HepG2 (cell line): Measurements from ENCODE around the gene VIPR1. TPM values are rescaled to one million over a fixed set of nuclear protein-coding genes. Genes with fewer than 3 reads are reported as not detected.

ENCODE experiments used
- ATAC-seq: fragments of 200-7000 bp; cut with Tn5 transposase; 3 replicates; pipeline ENCODE4 v1.9.1; 2020; ENCODE audit warnings: mild to moderate bottlenecking, moderate library complexity
- BruUV-seq: library from RNA; stranded (reverse); fragments of 400-500 nt; replicated peaks from 2 replicates; lab custom pipeline; 2021; lab: Mats Ljungman, UMichigan
- CTCF ChIA-PET: fragments of 300-600 bp; formaldehyde crosslinking; extraction: SDS; loops from one replicate; lab custom pipeline; 2021; ENCODE audit warnings: low total read pairs, inconsistent platforms, low intra/inter-chr PET ratio; lab: Yijun Ruan, JAX
- POLR2A ChIA-PET: fragments of 350-600 bp; sonication (Branson Sonifier 250); formaldehyde crosslinking; loops from one replicate; lab custom pipeline; 2020; ENCODE audit warnings: antibody characterized with exemption, inconsistent platforms; lab: Yijun Ruan, JAX
- DNase-seq: peaks from one replicate; pipeline ENCODE4 v3.0.0-alpha.2; 2015; ENCODE audit warnings: low spot score
- FAIRE-seq: peaks from 3 replicates; lab custom pipeline; 2011; peaks lifted over from hg19 to GRCh38; lab: Jason Lieb, UNC
- H2AFZ ChIP-seq: one replicate; pipeline ENCODE4 v1.6.1; 2011; ENCODE audit warnings: low read length, inconsistent platforms
- H3K27ac ChIP-seq: fragments of 300-600 bp; 3 replicates; pipeline ENCODE4 v1.8.0; 2011; ENCODE audit warnings: mixed run types, mild to moderate bottlenecking, mixed read lengths, low read length, inconsistent platforms; ENCODE audit not compliant: insufficient read depth; ENCODE audit errors: extremely low read length
- H3K27me3 ChIP-seq, 2 experiments: fragments of 200-600 bp in 1 of 2; 2 replicates in 1 of 2; 3 replicates in 1 of 2; pipeline versions ENCODE4 v1.6.0 to v1.8.0; 2011; ENCODE audit warnings: low read length in 2 of 2, mild to moderate bottlenecking in 2 of 2, moderate library complexity in 2 of 2, inconsistent platforms in 1 of 2; ENCODE audit not compliant: insufficient read depth in 2 of 2, control insufficient read depth in 1 of 2
- H3K36me3 ChIP-seq, 2 experiments: fragments of 200-600 bp in 1 of 2; replicated peaks in 1 of 2; 2 replicates in 1 of 2; 3 replicates in 1 of 2; pipeline versions ENCODE4 v1.5.1 to v1.8.0; 2011; ENCODE audit warnings: low read length in 2 of 2, inconsistent platforms in 1 of 2; ENCODE audit not compliant: insufficient read depth in 2 of 2, control insufficient read depth in 1 of 2
- H3K4me1 ChIP-seq: 2 replicates; pipeline ENCODE4 v1.5.1; 2012; ENCODE audit warnings: low read length, inconsistent platforms; ENCODE audit not compliant: insufficient read depth
- H3K4me2 ChIP-seq: 2 replicates; pipeline ENCODE4 v1.6.0; 2011; ENCODE audit warnings: low read depth, low read length, inconsistent platforms
- H3K4me3 ChIP-seq, 3 experiments: fragments of 200-600 bp in 1 of 3; sonication (generic), shearing (Covaris generic) in 1 of 3; replicated peaks in 1 of 3; 2 replicates each; pipeline ENCODE4 v1.5.1; 2011 to 2016; ENCODE audit warnings: low read length in 3 of 3, inconsistent platforms in 2 of 3, low read depth in 2 of 3, mild to moderate bottlenecking in 2 of 3, control low read depth in 1 of 3, mixed read lengths in 1 of 3; ENCODE audit not compliant: insufficient read depth in 1 of 3
- H3K79me2 ChIP-seq: one replicate; pipeline ENCODE4 v1.6.1; 2011; ENCODE audit warnings: low read length, inconsistent platforms; ENCODE audit not compliant: insufficient read depth
- H3K9ac ChIP-seq: 2 replicates; pipeline ENCODE4 v1.6.0; 2011; ENCODE audit warnings: mild to moderate bottlenecking, low read depth, low read length, inconsistent platforms; ENCODE audit not compliant: insufficient read depth
- H3K9me3 ChIP-seq: 2 replicates; pipeline ENCODE4 v1.5.1; 2012; ENCODE audit warnings: mild to moderate bottlenecking, low read length
- H4K20me1 ChIP-seq: 2 replicates; pipeline ENCODE4 v1.6.0; 2011; ENCODE audit warnings: inconsistent platforms, mild to moderate bottlenecking, low read length, moderate library complexity; ENCODE audit not compliant: insufficient read depth
- ATF1 ChIP-seq: IDR thresholded peaks from 2 replicates; pipeline ENCODE4 v1.6.1; 2016; ENCODE audit warnings: mild to moderate bottlenecking, control low read depth
- BHLHE40 ChIP-seq: IDR thresholded peaks from 2 replicates; pipeline ENCODE4 v1.6.1; 2011; ENCODE audit warnings: low read length, improper control_type of control experiment
- HNRNPL ChIP-seq: fragments of 200-400 bp; formaldehyde crosslinking; IDR thresholded peaks from 2 replicates; pipeline ENCODE4 v1.6.1; 2017; ENCODE audit warnings: mild to moderate bottlenecking, low read depth, low read length
- KLF13 ChIP-seq: sonication (generic); formaldehyde crosslinking; IDR thresholded peaks from 2 replicates; pipeline ENCODE4 v1.4.0; 2020; ENCODE audit warnings: mild to moderate bottlenecking, missing genetic modification reagents
- KLF16 ChIP-seq, 2 experiments: sonication (generic) in 1 of 2; formaldehyde crosslinking in 1 of 2; IDR thresholded peaks; 2 replicates each; pipeline versions ENCODE4 v1.6.1 to v1.8.0; 2016 to 2023; ENCODE audit warnings: missing genetic modification reagents in 2 of 2, missing compliant biosample characterization in 1 of 2
- TAF15 ChIP-seq: fragments of 200-400 bp; formaldehyde crosslinking; IDR thresholded peaks from one replicate; pipeline ENCODE4 v1.6.1; 2018; ENCODE audit warnings: mild to moderate bottlenecking, low read depth, low read length; ENCODE audit not compliant: poor library complexity, severe bottlenecking
- THYN1 ChIP-seq: sonication (generic); formaldehyde crosslinking; IDR thresholded peaks from 2 replicates; pipeline ENCODE4 v1.8.1; 2023; ENCODE audit warnings: low read depth, mild to moderate bottlenecking, moderate library complexity, missing genetic modification reagents, borderline replicate concordance
- ZBTB8A ChIP-seq: sonication (generic); formaldehyde crosslinking; IDR thresholded peaks from 2 replicates; pipeline ENCODE4 v1.4.0; 2020; ENCODE audit warnings: mild to moderate bottlenecking, low read depth, missing genetic modification reagents, borderline replicate concordance
- ZNF143 ChIP-seq: sonication (generic); formaldehyde crosslinking; IDR thresholded peaks from 2 replicates; pipeline ENCODE4 v1.4.0; 2020; ENCODE audit warnings: missing genetic modification reagents
- ZNF282 ChIP-seq: fragments of 450-650 bp; IDR thresholded peaks from 2 replicates; pipeline ENCODE4 v1.6.1; 2018; ENCODE audit not compliant: partially characterized antibody
- ZNF33B ChIP-seq: sonication (generic); formaldehyde crosslinking; IDR thresholded peaks from 2 replicates; pipeline ENCODE4 v1.5.1; 2020; ENCODE audit warnings: mild to moderate bottlenecking, missing genetic modification reagents
- ZNF552 ChIP-seq: sonication (generic); formaldehyde crosslinking; IDR thresholded peaks from 2 replicates; pipeline ENCODE4 v1.9.0; 2022; ENCODE audit warnings: missing genetic modification reagents, mild to moderate bottlenecking, borderline replicate concordance
- ZNF569 ChIP-seq: sonication (generic); formaldehyde crosslinking; IDR thresholded peaks from 2 replicates; pipeline ENCODE4 v1.5.0; 2020; ENCODE audit warnings: mild to moderate bottlenecking, missing genetic modification reagents, moderate library complexity, borderline replicate concordance
- ZNF614 ChIP-seq: IDR thresholded peaks from 2 replicates; pipeline ENCODE4 v1.6.1; 2018; ENCODE audit warnings: missing biosample characterization, missing genetic modification reagents, inconsistent platforms, borderline replicate concordance
- ZNF7 ChIP-seq: IDR thresholded peaks from 2 replicates; pipeline ENCODE4 v1.6.1; 2016; ENCODE audit warnings: missing biosample characterization, missing genetic modification reagents
- ZNF749 ChIP-seq: sonication (generic); formaldehyde crosslinking; IDR thresholded peaks from 2 replicates; pipeline ENCODE4 v1.8.0; 2022; ENCODE audit warnings: mild to moderate bottlenecking, missing genetic modification reagents, moderate library complexity, borderline replicate concordance
- WGBS: methylation state at CpG from one replicate; pipeline ENCODE4 v1.1.6; 2017; ENCODE audit warnings: low lambda C conversion rate; 5-methylcytosine and 5-hydroxymethylcytosine counted together
- in situ Hi-C: cut with HindIII; loops from 2 replicates; pipeline ENCODE4 v1.10.0; 2017; ENCODE audit warnings: low pct_unique_long_range_greater_than_20kb; ENCODE audit not compliant: extremely low pct_ligation_motif_present
- intact Hi-C: fragments of 100-400 bp; cut with micrococcal nuclease; formaldehyde crosslinking; loops from one replicate; pipeline ENCODE4 v1.10.0; 2022; ENCODE audit not compliant: unreplicated experiment
- polyA plus RNA-seq, 8 experiments: library from polyadenylated mRNA; depleted of rRNA in 3 of 8; stranded (reverse) in 7 of 8; unstranded in 1 of 8; fragments of >200 nt; fragmentation: Illumina TruSeq in 4 of 8; extraction: Trizol in 4 of 8; gene quantifications; 2 replicates each; pipeline versions ENCODE4 v1.2.1 to v1.2.3, GENCODE V29; 2011 to 2016; ENCODE audit warnings: low read depth in 4 of 8, missing spikeins in 1 of 8, mixed read lengths in 1 of 8; ENCODE audit not compliant: insufficient read depth in 1 of 8
- total RNA-seq, 5 experiments: library from RNA; depleted of rRNA; stranded (reverse); fragments of >200 nt; fragmentation: Illumina TruSeq; extraction: Trizol; gene quantifications; 2 replicates each; pipeline ENCODE4 v1.2.3, GENCODE V29; 2016; ENCODE audit warnings: low read depth in 1 of 5
- TF ChIP-seq, protein P1 (sequence below): IDR thresholded peaks from 2 replicates; pipeline ENCODE4 v1.6.1; 2018; ENCODE audit warnings: missing genetic modification reagents
- TF ChIP-seq, protein P2 (sequence below): sonication (generic); formaldehyde crosslinking; IDR thresholded peaks from 2 replicates; pipeline ENCODE4 v1.4.0; 2020; ENCODE audit warnings: mild to moderate bottlenecking, missing genetic modification reagents
- TF ChIP-seq, protein P3 (sequence below): sonication (generic); formaldehyde crosslinking; IDR thresholded peaks from 2 replicates; pipeline ENCODE4 v1.5.0; 2020; ENCODE audit warnings: missing genetic modification reagents

The VIPR1 gene
- total and polyA plus RNA-seq, 2 of the 13 experiments (the other 11 are each of a cell fraction or from before 2014, with no cell fraction given): 0.04 to 0.11 TPM

DNA sequence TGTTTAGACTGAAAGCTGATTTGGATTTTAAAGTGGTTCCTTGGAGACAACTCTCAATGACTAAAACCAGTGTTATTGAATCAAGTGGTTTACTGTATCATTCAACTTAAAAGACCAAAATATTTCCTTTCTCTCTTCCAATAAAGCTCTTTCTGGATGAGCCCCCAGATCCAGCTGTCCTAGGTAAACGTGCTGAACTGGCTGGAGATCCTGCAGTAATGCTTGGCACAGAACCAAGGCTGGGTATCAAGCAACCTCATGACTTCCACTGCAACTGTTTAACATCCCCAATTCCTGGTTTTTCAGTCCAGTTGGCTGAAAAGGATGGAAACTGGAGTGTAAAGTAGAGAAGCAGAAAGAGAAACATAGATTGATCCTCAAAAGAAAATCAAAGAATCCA, 50.4 kb downstream of the VIPR1 start:
- Histone ChIP-seq H2AFZ (no peak overlapping the region), H3K27ac (no peak overlapping the region), H3K9ac (no peak overlapping the region), H4K20me1 (no peaks in the 10 kb centered on the region), H3K4me3 (no peak overlapping the region), H3K79me2 (no peaks in the 10 kb centered on the region), H3K27me3 (no peaks in the 10 kb centered on the region), H3K9me3 (no peaks in the 10 kb centered on the region), H3K36me3 (peaks cover 13 to 42% of the 10 kb centered on the region in 2 experiments), H3K4me1 (no peaks in the 10 kb centered on the region), H3K4me2 (no peak overlapping the region)
- ATAC-seq (no peak), FAIRE-seq (no peak), DNase-seq (no peak)
- intact Hi-C loops: no loop called here
- ChIA-PET CTCF (no interaction called here), POLR2A (no interaction called here)
- 95% methylated on average over 1 of the region's 1 CpG for WGBS
- no peak for TF ChIP-seq KLF13 (CRISPR knock-in tag)
- TF ChIP-seq ZNF569: no peak
- TF ChIP-seq THYN1 (CRISPR knock-in tag): no peak
- TF ChIP-seq, protein P1, sequence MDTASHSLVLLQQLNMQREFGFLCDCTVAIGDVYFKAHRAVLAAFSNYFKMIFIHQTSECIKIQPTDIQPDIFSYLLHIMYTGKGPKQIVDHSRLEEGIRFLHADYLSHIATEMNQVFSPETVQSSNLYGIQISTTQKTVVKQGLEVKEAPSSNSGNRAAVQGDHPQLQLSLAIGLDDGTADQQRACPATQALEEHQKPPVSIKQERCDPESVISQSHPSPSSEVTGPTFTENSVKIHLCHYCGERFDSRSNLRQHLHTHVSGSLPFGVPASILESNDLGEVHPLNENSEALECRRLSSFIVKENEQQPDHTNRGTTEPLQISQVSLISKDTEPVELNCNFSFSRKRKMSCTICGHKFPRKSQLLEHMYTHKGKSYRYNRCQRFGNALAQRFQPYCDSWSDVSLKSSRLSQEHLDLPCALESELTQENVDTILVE: no peak
- TF ChIP-seq ATF1 (CRISPR knock-in tag): no peak
- no peak for TF ChIP-seq ZNF552 (CRISPR knock-in tag)
- no peak for TF ChIP-seq ZNF143 (CRISPR knock-in tag)
- TF ChIP-seq ZNF282: no peak
- TF ChIP-seq, protein P2, sequence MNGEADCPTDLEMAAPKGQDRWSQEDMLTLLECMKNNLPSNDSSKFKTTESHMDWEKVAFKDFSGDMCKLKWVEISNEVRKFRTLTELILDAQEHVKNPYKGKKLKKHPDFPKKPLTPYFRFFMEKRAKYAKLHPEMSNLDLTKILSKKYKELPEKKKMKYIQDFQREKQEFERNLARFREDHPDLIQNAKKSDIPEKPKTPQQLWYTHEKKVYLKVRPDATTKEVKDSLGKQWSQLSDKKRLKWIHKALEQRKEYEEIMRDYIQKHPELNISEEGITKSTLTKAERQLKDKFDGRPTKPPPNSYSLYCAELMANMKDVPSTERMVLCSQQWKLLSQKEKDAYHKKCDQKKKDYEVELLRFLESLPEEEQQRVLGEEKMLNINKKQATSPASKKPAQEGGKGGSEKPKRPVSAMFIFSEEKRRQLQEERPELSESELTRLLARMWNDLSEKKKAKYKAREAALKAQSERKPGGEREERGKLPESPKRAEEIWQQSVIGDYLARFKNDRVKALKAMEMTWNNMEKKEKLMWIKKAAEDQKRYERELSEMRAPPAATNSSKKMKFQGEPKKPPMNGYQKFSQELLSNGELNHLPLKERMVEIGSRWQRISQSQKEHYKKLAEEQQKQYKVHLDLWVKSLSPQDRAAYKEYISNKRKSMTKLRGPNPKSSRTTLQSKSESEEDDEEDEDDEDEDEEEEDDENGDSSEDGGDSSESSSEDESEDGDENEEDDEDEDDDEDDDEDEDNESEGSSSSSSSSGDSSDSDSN (CRISPR knock-in tag): no peak
- no peak for TF ChIP-seq ZNF7
- no peak for TF ChIP-seq ZNF749 (CRISPR knock-in tag)
- TF ChIP-seq, protein P3, sequence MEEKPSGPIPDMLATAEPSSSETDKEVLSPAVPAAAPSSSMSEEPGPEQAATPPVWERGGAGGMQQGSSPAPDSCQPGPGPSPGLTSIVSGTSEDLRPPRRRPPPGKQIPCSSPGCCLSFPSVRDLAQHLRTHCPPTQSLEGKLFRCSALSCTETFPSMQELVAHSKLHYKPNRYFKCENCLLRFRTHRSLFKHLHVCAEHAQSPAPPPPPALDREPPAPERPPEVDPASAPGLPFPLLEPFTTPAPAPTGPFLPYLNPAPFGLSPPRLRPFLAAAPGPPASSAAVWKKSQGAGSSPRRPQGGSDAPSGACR: no peak
- TF ChIP-seq ZBTB8A (CRISPR knock-in tag): no peak
- no peak for TF ChIP-seq ZNF33B (CRISPR knock-in tag)
- TF ChIP-seq ZNF614 (CRISPR knock-in tag): no peak
- TF ChIP-seq BHLHE40: no peak
- no peak for TF ChIP-seq TAF15
- TF ChIP-seq KLF16 (CRISPR knock-in tag; IDR thresholded peaks at IDR 0.05): no peak
- no peak for TF ChIP-seq HNRNPL
- in situ Hi-C loops: no loop called here
- BruUV-seq: no TSS peak
